Lung microvascular endothelial cell (primary cell): ENCODE data around the gene DHRSX. TPM values are rescaled to one million over a fixed set of nuclear protein-coding genes. Genes with fewer than 3 reads are reported as not detected.
"Not testable (repeated sequence)": the region's sequence is repeated elsewhere in the genome, so short reads cannot be mapped to it uniquely, and the experiment has no call there.

ENCODE experiments used
- DNase-seq, 2 donors: peaks; one replicate each; pipeline versions ENCODE4 v3.0.0 to v3.0.0-alpha.2; 2010; ENCODE audit warnings: low read depth in 2 of 2
- total RNA-seq: library from RNA; depleted of rRNA; stranded (reverse); fragments of >200 nt; gene quantifications from 2 replicates; pipeline ENCODE4 v1.2.1, GENCODE V29; 2014

DHRSX gene, protein sequence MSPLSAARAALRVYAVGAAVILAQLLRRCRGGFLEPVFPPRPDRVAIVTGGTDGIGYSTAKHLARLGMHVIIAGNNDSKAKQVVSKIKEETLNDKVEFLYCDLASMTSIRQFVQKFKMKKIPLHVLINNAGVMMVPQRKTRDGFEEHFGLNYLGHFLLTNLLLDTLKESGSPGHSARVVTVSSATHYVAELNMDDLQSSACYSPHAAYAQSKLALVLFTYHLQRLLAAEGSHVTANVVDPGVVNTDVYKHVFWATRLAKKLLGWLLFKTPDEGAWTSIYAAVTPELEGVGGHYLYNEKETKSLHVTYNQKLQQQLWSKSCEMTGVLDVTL
- 14.4 and 23.6 TPM in 2 replicates for total RNA-seq

GRCh38 chrX:2500803-2501558 lies at the start of gene DHRSX, which contains the start of gene ZBED1:
Gene DHRSX (minus strand): TSS chrX:2500976. CDS start chrX:2500925, 51 bp downstream.
Gene ZBED1 (minus strand): TSS chrX:2500976. CDS start chrX:2490719, 10,257 bp downstream.
- DNase-seq: peak; percentile 22 to 48

DNA sequence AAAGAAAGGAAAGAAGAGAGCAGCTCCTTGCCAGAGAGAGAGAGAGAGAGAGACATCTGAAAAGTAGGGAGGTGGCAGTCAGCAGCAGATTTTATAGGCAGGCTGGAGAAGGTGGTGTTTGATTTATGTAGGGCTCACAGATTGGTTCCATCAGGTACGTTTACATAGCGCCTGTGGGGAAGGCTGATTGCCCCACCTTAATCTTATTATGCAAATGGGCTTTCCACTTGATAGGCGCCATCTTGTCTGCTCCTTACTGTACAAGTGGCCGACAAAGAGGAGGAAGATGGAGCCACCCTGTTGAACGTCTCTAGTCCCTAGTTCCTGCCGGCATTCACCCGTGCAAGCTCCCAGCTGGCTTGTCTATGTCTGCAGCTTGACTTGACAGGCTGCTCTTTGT lies 49.1 kb upstream of the DHRSX start:
- DNase-seq: no peak

GRCh38 chrX:2548711-2549423 lies 48.1 kb upstream of the DHRSX start:
- DNase-seq: peak in 1 of 2 donors; percentile 1

DNA sequence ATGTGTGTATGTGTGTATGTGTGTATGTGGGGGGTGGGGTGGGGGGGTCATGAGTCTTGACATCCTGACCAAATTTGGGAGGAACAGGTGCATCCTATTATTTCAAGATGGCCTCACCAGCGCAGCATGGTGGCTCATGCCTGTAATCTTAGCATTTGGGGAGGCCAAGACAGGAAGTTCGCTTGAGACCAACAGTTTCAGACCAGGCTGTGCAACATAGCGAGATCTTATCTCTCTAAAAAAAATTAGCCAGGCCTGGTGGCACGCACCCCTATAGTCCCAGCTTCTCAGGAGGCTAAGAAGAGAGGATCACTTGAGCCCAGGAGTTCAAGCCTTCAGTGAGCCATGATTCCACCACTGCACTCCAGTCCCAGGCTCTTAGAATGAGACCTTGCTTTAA lies 47.0 kb upstream of the DHRSX start:
- no peak for DNase-seq

- DNase-seq: no peak
Observed at GRCh38 chrX:2546496-2546895, 45.7 kb upstream of the DHRSX start.

DNA sequence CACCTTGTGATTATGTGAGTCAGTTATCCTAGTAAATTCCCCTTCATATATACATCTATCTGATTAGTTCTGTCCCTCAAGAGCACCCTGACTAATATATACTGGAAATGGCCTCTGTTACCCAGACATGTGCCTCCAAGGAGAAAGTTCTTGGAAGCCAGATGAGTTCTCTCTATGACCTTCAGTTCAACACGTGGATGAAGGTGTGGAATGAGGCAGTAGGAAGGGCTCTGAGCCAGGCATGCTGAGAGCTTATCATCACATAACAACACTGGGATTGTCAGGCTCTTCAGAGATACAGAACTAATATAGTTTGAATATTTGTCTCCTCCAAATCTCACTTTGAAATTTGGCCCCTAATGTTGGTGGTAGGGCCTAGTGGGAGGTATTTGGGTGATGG lies 44.4 kb upstream of the DHRSX start:
- no peak for DNase-seq

- DNase-seq: no peak
Observed at GRCh38 chrX:2542826-2543521, 42.2 kb upstream of the DHRSX start.

- DNase-seq: no peak
Observed at GRCh38 chrX:2541603-2542002, 40.8 kb upstream of the DHRSX start.

DNA sequence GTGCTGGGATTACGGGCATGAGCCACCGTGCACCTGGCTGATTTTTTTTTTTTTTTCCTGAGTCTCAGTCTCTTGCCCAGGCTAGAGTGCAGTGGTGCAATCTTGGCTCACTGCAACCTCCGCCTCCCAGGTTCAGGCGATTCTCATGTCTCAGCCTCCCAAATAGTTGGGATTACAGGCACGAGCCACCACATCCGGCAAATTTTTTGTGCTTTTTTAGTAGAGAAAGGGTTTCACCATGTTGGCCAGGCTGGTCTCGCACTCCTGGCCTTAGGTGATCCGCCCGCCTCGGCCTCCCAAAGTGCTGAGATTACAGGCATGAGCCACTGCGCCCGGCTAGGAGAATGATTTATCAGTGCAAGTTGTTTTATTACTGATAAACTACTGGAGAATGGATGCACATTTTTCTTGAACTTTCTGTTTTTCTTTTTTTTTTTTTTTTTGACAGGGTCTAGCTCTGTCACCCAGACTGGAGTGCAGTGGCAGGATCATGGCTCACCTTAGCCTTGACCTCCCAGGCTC lies 39.7 kb upstream of the DHRSX start:
- DNase-seq: no peak

DNA sequence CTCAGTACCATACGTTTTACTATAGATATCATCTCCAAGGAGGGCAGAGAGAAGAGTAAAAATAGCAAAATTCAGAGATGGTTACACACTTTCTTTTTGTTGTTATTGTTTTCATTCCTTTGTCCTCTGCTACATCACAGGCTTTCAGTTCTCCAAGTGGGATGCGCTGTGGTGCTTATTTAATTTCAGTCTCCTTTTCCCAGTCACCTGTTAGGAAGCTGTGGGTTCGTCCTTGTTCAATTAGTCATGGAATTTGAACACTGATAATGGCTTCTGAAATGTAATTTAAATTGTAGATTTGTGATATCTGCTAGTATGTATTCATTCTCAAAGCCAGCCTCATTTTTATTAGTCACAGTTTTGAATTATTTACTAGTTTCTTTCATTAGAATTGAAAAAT lies 38.8 kb upstream of the DHRSX start:
- no peak for DNase-seq

DNA sequence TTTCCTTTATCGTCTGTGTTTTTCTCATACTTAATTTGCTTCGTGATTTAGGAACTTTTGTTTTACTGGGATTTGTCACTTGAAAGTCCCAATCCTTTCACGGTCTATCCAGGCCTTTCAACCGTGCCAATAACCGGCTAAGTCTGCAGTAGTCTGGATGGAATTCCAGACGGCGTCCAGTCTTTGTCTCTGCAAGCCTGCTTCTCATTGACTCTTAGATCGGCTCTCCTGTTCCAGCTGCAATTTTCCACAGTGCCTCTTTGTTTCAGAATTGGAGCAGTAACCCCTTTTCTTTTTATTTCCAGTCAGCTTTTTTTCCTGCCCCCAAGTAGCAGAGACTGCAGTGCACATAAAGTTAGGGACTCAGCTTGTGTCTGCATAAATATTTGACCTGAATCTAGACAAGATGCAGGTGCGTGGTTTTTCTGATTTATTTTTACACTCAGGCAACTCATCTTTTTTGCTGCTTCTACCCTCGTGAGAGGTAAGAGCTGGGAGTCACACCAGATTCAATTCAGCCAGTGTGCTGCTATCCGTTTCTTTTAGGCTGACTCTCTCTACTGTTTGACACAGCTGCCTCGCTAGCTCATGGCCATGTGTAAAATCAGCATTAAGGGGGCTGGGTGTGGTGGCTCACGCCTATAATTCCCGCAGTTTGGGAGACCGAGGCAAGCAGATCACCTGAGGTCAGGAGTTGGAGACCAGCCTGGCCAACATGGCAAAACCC lies 37.4 kb upstream of the DHRSX start:
- DNase-seq: no peak

DNA sequence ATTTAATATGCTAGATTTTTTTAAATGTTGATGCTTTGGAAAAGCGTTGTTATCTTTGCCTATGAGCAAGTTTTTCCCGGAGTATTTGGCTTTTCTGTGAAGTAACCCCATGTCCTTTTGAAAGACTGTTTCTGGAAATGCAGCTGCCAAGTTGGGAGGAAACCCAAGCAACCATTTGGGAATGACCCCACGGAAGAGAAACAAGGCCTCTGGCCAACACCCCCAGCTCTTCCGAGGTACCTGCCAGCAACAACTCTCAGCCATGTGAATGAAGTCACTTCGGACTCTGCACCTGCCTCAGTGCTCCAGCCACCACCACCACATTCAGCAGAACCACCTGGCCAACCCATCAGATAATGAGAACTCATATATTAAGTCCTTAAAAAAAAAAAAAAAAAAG lies 36.2 kb upstream of the DHRSX start:
- no peak for DNase-seq

DNA sequence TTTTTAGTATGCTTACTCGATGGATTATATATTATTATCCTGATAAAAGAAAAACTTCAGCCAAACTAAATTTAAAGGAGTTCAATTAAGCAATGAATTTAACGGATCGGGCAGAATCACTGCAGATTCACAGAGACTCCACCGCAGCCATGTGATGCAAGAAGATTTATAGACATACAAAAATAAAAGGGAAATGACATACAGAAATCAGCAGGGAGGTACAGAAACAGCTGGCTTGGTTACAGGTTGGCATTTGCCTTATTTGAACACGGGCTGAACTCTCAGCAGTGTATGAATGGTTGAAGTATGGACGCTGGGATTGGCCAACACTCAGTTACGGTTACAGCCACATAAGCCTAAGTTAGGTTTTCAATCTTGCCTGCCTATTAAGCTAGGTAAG lies 35.4 kb upstream of the DHRSX start:
- DNase-seq: no peak

DNA sequence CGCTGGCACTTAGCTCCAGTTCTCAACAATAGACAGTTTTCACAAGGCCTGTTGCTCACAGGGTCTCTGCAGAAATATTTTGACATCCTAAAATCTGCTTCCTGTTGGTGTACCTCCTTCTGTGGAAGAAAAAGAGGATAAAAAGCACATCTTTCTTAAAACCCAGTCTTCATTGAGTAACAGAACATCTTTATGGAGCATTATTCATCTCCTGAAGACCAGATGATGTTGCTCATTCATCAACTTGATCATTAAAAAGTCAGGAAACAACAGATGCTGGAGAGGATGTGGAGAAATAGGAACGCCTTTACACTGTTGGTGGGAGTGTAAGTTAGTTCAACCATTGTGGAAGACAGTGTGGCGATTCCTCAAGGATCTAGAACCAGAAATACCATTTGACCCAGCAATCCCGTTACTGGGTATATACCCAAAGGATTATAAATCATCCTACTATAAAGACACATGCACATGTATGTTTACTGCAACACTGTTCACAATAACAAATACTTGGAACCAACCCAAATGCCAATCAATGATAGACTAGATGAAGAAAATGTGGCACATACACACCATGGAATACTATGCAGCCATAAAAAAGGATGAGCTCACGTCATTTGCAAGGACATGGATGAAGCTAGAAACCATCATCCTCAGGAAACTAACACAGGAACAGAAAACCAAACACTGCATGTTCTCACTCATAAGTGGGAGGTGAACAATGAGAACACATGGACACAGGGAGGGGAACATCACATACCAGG lies 33.7 kb upstream of the DHRSX start:
- DNase-seq: not testable (repeated sequence)

DNA sequence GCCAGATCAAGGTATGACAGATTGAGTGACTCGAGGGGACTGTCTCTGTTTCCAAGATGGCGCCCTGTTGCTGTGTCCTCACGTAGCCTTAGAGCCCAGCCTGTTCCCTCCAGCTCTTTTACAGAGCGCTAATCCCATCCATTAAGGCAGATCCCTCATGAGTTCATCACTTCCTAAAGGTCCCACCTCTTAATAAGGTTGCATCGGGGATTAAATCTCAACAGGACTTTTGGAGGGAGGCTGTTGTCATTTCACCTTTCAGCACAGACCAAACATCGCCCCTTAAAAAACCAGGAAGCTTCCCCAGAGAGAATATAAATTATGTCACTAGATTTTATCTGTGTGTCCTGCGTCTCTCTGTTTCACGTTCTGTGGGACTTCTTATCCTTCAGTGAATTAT lies 32.6 kb upstream of the DHRSX start:
- no peak for DNase-seq

- DNase-seq: no peak
Observed at GRCh38 chrX:2526390-2526789, 25.6 kb upstream of the DHRSX start.

GRCh38 chrX:2523911-2524310 lies 23.1 kb upstream of the DHRSX start:
- no peak for DNase-seq

DNA sequence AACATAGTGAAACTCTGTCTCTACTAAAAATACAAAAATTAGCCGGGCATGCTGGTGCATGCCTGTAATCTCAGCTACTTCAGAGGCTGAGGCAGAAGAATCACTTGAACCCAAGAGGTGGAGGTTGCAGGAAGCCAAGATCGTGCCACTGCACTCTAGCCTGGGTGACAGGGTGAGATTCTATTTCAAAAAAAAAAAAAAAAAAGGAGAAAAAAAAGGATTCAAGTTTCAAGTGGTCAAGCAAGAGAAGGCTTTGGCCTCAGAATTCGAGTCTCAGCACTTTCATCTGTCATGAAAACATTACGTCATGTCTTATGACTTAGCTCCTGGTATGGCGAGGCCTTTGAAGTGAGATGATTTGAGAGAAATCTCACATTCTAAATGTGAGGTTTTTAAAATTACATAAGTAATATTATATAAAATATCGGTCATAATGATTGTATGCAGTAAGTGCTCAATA lies 21.2 kb upstream of the DHRSX start:
- no peak for DNase-seq

DNA sequence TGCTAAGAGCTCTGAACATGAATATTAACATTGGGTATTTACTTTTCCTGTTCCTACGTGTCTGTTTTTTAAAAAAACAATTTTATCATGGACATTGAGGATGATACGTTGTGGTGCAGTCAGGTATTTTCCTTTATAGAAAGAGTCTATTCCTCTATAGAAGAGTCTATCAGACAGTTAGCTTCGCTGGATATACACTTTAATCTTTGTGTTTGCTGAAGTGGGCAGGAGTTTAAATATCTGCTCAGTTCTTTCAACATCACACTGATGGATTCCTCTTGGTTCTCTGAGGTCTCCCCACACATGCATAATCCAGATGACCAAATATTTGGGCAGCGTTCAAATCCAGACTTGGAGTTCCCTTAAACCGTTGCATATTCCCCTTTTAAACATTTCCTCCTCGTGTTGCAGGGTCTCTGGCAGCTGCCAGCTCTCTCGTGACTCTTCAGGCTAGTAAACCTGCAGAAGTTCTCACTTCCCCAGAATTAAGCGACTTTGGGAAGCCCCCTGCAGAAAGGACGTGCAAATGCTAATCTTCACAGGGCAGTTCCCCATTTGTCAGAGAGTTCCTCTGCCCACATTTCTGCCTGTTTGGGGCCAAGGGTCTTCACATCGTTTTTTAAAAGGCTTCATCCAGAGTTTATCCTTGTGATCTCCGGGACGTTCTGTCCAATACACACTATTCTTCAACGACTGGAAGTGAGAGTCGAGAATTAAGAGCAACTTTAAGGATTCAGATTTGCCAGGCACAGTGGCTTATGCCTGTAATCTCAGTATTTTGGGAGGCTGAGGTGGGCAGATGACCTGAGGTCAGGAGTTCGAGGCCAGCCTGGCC lies 20.5 kb upstream of the DHRSX start:
- DNase-seq: no peak
